Astrocyte of the spinal cord (primary cell): ENCODE results near the gene WDHD1.
"Not testable (repeated sequence)": the region's sequence is repeated elsewhere in the genome, so short reads cannot be mapped to it uniquely, and the experiment has no call there.

ENCODE experiments used
- DNase-seq: peaks from one replicate; pipeline ENCODE4 v3.0.0; 2011; ENCODE audit warnings: low read depth, low spot score
- H3K4me3 ChIP-seq: 2 replicates; pipeline ENCODE4 v1.5.1; 2011; ENCODE audit warnings: low read depth, mild to moderate bottlenecking, low read length, moderate library complexity
- in situ Hi-C: cut with HindIII; loops from 2 replicates; pipeline ENCODE4 v1.10.0; 2017; ENCODE audit warnings: low sequenced_read_pairs
- TF ChIP-seq, protein P1 (sequence below): IDR thresholded peaks from 2 replicates; pipeline ENCODE4 v1.5.1; 2012; ENCODE audit warnings: low read depth, mild to moderate bottlenecking, low read length, inconsistent platforms

The WDHD1 gene

DNA sequence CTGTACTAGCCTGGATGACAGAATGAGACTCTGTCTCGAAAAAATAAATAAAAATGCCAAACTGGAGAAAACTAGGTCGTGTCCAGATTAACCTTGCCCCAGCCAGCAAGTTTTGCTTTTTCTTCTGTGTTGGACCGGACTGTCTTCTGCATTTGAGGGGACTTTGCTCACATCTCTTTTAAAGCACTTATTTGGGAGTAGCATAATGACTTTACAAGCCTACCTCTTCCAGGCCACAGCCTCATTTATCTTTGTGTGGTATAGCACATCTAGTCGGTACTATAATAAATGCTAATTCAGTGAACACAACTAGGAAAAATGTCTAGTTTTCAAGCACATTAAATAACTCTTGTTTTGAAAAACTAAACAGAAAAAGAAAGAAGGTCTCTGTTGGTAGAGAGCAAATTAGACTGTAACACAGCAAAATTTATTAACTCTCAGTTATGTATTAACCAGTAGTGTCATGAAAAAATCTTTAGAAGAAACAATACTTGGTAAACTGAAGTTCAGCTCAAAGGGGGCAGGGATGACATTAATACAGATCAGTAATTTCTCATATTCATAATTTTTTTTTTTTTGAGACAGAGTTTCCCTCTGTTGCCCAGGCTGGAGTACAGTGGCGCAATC, 52.0 kb downstream of the WDHD1 start:
- TF ChIP-seq, protein P1, sequence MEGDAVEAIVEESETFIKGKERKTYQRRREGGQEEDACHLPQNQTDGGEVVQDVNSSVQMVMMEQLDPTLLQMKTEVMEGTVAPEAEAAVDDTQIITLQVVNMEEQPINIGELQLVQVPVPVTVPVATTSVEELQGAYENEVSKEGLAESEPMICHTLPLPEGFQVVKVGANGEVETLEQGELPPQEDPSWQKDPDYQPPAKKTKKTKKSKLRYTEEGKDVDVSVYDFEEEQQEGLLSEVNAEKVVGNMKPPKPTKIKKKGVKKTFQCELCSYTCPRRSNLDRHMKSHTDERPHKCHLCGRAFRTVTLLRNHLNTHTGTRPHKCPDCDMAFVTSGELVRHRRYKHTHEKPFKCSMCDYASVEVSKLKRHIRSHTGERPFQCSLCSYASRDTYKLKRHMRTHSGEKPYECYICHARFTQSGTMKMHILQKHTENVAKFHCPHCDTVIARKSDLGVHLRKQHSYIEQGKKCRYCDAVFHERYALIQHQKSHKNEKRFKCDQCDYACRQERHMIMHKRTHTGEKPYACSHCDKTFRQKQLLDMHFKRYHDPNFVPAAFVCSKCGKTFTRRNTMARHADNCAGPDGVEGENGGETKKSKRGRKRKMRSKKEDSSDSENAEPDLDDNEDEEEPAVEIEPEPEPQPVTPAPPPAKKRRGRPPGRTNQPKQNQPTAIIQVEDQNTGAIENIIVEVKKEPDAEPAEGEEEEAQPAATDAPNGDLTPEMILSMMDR: no peak
- in situ Hi-C loops: no loop called here
- no peak for DNase-seq
- H3K4me3 ChIP-seq: no peak overlapping the region

DNA sequence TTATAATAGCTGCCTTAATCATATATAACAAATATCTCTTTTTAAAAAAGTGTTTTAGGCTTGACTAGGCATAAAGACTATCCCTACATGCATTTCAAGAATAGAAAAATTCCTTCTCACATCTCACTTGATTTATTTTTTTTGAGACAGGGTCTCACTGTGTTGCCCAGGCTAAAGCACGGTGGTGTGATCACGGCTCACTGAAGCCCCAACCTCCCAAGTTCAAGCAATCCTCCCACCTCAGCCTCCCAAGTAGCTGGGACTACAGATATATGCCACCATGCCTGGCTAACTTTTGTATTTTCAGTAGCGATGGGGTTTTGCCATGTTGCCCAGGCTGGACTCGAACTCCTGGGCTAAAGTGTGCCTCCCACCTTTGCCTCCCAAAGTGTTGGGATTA, 59.4 kb downstream of the WDHD1 start:
- in situ Hi-C loops: no loop called here
- DNase-seq: no peak
- no peak overlapping the region for H3K4me3 ChIP-seq
- TF ChIP-seq, protein P1: no peak

DNA sequence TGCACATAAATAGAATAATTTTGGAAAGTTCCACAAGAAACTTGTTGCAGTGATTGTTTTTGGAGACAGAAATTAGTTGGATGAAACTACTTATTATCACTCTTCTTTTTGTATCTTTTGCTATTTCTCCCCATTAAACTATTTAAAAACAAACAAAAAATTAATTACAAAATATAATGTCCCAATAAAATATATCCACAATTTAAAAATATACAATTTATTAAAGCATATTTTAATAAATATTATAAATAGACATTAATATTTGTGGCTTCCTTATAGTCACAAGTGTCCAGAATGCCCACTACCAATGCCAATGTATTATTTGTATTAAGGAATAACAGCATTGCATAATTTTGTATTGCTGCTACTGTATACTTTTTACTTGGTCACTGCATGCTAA, 71.8 kb downstream of the WDHD1 start:
- DNase-seq: no peak
- in situ Hi-C loops: no loop called here
- TF ChIP-seq, protein P1: no peak
- H3K4me3 ChIP-seq: no peak overlapping the region

GRCh38 chr14:54953609-54954008, 73.3 kb downstream of the WDHD1 start:
- DNase-seq, H3K4me3 ChIP-seq, in situ Hi-C loops: not testable (repeated sequence)

DNA sequence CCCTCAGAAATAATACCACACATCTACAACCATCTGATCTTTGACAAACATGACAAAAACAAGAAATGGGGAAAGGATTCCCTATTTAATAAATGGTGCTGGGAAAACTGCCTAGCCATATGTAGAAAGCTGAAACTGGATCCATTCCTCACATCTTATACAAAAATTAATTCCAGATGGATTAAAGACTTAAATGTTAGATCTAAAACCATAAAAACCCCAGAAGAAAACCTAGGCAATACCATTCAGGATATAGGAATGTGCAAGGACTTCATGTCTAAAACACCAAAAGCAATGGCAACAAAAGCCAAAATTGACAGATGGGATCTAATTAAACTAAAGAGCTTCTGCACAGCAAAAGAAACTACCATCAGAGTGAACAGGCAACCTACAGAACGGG, 74.1 kb downstream of the WDHD1 start:
- DNase-seq, H3K4me3 ChIP-seq, in situ Hi-C loops: not testable (repeated sequence)

DNA sequence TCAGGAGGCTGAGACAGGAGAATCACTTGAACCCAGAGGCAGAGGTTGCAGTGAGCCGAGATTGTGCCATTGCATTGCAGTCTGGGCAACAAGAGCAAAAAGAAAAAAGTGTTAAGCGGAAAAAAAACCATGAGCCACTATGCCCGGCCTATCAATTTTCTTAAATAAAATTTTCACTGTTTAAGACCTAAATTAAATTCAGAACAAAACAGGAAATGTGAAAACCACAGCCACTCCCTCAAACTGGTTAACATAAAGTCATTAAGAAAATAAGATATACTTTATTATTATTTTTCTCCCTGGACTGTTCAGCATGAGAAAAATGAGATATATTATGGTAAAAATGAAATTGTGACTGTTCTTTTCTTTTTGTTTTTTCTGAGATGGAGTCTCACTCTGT, 79.7 kb downstream of the WDHD1 start:
- TF ChIP-seq, protein P1: no peak
- in situ Hi-C loops: no loop called here
- no peak for DNase-seq
- H3K4me3 ChIP-seq: no peak overlapping the region

- in situ Hi-C loops: no loop called here
- no peak for DNase-seq
- TF ChIP-seq, protein P1: no peak
- H3K4me3 ChIP-seq: no peak overlapping the region
Observed at GRCh38 chr14:54946500-54946899, 80.4 kb downstream of the WDHD1 start.
